Stromal cell of bone marrow (primary cell): Measurements from ENCODE around the gene GAL3ST1.
"Not testable (repeated sequence)": the region's sequence is repeated elsewhere in the genome, so short reads cannot be mapped to it uniquely, and the experiment has no call there.

Experiments used
- DNase-seq: peaks from one replicate; pipeline ENCODE4 v3.0.0-alpha.2; 2012; ENCODE audit warnings: low read depth

The GAL3ST1 gene

DNA sequence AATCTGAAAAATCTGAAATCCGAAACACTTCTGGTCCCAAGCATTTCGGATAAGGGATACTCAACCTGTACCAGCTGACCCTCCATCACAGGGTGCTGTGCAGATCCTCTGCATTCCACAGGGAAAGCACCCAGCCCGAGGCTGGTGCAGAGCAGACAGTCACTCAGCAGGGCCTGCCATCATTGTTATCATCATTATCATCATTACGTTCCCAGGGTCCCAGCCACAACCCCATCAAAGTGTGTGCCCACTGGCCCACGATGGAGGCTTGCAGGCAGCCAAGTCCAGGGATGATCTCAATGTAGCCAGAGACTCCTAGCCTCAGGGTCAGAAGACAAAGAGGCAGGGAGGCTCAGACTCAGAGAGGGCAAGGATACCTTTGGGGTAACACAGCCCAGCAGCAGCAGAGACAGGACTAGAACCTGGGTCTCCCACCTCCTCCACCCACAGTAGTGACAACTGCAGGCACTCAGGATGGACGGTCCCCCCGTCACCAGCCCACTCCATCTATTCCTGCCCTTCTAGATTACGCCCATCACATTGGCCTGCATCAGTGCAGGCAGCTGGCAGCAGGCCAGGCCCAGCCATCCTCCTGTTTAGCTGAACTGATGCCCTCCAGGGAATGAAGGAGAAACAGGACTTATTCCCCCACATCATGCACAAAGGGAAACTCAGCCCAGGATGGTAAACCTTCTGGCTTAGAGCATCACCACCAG is 10.3 kb downstream of the GAL3ST1 start:
- DNase-seq, result no peak

GRCh38 chr22:30562366-30562765 is 12.1 kb downstream of the GAL3ST1 start:
- no peak for DNase-seq

GRCh38 chr22:30561402-30562189 is 12.9 kb downstream of the GAL3ST1 start:
- no peak for DNase-seq

DNA sequence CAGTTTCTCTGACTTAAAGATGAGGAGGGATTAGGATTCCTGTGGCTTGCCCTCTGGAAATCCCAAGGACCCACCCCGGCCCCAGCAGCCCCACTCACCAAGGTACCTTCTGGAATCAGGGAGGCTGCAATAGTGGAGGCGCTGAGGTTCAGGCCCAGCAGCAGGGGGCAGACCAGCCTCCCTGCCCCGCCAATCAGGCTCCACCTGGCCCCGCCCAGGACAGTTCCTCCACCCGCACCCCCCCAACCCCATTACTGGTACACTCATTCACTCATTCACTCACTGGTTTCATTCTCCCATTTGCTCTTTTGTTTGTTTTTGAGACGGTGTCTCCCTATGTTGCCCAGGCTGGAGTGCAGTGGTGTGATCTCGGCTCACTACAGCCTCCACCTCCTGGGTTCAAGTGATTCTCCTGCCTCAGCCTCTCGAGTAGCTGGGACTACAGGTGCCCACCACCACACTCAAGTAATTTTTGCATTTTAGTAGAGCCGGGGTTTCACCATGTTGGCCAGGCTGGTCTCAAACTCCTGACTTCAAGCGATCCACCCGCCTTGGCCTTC is 13.7 kb downstream of the GAL3ST1 start:
- DNase-seq, result not testable (repeated sequence)

- DNase-seq, result no peak
These were observed 14.6 kb downstream of the GAL3ST1 start for GRCh38 chr22:30559889-30560288.

GRCh38 chr22:30557243-30557642 is 17.2 kb downstream of the GAL3ST1 start:
- DNase-seq, result no peak

GRCh38 chr22:30556388-30556787 is 18.1 kb downstream of the GAL3ST1 start:
- no peak for DNase-seq

DNA sequence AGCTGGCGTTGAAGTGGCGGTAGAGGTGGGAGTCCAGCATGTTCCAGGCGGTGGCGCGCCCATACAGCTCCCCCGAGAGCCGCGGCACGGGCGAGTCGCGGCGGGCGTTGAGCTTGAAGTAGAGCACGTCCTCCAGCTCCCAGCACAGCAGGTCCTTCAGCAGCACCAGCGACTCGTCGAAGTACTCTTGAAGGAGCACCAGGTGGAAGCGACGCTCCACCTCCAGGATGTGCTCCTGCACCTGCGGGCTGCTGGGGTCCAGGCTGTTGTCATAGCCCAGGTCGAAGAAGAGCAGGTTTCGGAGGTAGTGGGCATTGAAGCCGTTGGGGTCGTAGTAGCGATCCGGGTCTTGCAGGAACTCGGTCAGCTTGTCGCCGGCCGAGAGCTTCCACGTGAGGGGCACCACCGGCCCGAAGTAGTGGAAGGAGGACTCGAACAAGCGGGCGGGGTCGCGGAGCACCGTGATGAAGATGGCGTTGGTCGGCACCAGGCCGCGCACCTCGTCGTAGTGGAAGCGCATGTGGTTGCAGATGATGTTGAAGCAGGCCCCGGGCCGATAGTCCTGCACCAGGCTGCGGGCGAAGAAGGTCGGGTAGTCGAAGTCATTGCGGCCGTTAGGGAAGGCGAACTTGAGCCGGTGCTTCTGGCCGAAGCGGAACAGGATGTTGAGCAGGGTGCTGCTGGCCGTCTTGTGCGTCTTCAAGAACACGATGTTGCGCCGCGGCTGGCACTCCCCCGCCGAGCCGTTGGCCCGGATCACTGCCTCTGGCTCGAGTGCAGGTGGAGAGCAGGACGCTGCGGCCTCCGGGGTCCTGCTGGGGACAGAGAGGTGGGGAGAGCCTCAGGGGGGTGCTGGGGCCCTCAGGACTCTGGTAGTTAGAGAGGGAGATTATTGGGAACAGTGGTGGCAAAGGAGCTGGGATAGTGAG is 18.9 kb downstream of the GAL3ST1 start:
- no peak for DNase-seq

- DNase-seq, result no peak
These were observed 20.5 kb downstream of the GAL3ST1 start for GRCh38 chr22:30553971-30554370.

- no peak for DNase-seq
These were observed 21.7 kb downstream of the GAL3ST1 start for GRCh38 chr22:30552719-30553118.

GRCh38 chr22:30551813-30552212 is 22.7 kb downstream of the GAL3ST1 start:
- not testable (repeated sequence) for DNase-seq

DNA sequence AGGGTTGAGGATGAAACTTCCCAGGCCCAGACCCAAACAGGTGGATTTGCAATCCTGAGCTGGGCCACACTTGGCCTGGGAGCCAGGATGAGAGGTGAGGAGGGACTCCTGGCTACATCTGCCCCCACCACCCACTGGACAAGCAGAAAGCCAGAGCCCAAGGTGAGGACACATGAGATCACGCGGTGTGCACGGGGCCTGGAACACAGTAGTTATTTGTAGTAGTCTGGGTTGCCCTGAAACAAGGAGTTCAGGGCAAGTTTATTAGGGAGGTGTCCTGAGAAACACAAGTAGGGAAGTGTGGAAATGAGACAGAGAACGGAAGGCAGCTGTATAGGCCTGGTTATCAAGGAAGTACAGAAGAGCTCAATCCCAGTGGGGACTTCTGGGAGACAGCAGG is 27.3 kb downstream of the GAL3ST1 start:
- no peak for DNase-seq

GRCh38 chr22:30546616-30547015 is 27.8 kb downstream of the GAL3ST1 start, which contains the start of gene SEC14L6:
SEC14L6 (minus strand) TSS chr22:30546741; CDS start chr22:30546682, 59 bp downstream.
- DNase-seq, result no peak

GRCh38 chr22:30542811-30543188 is 31.7 kb downstream of the GAL3ST1 start:
- DNase-seq, result no peak

- DNase-seq, result no peak
These were observed 32.3 kb downstream of the GAL3ST1 start for GRCh38 chr22:30541961-30542810.

DNA sequence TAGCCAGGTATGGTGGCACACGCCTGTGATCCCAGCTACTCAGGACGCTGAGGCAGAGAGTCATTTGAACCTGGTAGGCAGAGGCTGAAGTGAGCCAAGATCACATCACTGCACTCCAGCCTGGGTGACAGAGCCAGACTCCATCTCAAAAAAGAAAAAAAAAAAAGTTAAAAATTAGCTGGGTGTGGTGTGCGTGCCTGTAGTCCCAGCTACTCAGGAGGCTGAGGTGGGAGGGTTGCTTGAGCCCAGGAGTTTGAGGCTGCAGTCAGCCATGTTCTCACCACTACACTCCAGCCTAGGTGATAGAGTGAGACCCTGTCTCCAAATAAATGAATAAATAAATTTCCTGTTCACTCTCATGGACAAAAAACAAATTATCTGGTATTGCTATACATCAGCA is 33.0 kb downstream of the GAL3ST1 start:
- DNase-seq, result not testable (repeated sequence)

DNA sequence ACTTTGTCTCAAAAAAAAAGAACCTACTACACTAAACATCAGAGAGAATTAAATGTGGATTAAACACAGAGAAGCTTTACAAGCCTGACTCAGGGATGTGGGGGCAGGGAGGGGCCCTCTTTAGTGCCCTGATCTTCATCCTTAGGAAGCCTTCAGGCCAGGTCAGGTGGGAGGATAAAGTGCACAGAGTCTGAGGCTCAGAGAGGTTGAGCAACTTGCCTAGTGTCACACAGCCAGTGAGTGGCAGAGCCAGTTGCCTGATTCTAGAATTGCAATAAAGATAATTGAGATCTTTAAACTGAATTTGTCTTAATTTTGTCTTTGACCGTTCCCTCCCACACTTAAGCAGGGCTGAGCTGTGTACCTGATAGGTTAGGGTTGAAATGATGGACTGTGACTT is 35.1 kb downstream of the GAL3ST1 start:
- DNase-seq, result no peak

GRCh38 chr22:30538280-30538679 is 36.2 kb downstream of the GAL3ST1 start:
- DNase-seq, result no peak

- DNase-seq, result no peak
These were observed 37.3 kb downstream of the GAL3ST1 start for GRCh38 chr22:30537083-30537731.

DNA sequence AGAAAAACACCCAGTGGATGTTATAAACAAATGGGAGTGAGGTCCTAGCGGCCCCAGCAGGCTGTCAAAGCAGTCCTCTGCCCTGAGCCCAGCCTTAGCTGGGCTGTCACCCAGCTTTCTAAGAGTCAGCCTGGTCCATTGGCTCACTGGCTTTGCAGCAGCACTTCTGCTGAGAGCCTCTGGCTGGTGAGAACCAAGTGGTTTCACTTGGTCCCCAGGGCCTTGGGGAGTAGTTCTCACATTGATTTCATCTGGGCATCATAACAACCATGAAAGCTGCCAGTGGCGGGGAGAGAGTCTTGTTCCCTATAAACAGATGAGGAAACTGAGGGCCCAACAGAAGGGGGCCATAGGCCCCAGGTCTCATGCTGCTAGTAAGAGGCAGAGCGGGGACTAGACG is 39.3 kb downstream of the GAL3ST1 start:
- no peak for DNase-seq
